Activated CD4-positive, alpha-beta T cell treated with anti-CD3 and anti-CD28 coated beads, Interleukin-2, amount 50 U/mL, for 16 hours (primary cell): ENCODE data around the gene PTPRJ.

Experiments
- DNase-seq: peaks from one replicate; pipeline ENCODE4 v3.0.0-alpha.2; 2020

The PTPRJ gene

GRCh38 chr11:47969401-47969800, 11.0 kb upstream of the PTPRJ start:
- DNase-seq: no peak

- DNase-seq: no peak
These were observed 8.9 kb upstream of the PTPRJ start for GRCh38 chr11:47971501-47971900.

- no peak for DNase-seq
These were observed 7.2 kb upstream of the PTPRJ start for GRCh38 chr11:47973173-47973572.

DNA sequence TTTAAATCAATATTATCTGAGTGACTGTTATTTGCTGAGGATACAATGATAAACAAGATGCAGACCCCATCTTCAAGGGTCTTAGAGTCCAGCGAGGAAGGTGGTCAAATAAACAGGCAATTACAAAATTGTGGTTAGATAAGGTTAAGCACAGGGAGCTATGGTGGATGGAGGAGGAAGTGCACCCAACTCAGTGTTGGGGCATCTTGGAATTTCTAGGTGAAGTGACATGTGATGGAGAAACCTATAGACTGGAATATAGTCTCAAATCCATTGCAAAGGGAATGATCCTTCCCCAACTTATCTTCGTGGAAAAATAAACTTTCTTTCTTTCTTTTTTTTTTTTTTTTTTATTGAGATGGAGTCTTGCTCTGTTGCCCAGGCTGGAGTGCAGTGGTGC, 3.4 kb upstream of the PTPRJ start:
- no peak for DNase-seq

DNA sequence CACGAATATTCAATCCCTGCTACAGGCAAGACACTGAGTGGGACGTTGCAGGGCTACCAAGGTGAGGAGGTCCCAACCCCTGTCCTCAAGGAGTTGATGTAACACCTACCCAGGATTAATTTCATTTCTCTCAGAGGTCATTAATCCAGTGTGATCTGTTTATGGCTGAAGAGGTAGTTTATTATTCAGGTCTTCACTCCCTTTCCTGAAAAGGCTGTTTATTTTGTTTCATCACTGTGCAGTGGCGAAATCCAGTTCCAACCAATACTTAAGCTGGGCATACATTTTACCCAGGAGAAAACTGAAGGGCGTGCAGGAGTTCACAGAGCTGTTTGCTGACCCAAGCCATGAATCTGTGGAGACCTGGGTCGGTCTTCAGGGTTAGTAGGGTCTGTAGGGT, 2.7 kb upstream of the PTPRJ start:
- no peak for DNase-seq

- DNase-seq: no peak
These were observed 826 bp upstream of the PTPRJ start for GRCh38 chr11:47979378-47980087.

GRCh38 chr11:47980907-47981621, 705 bp downstream of the PTPRJ start:
- DNase-seq: peak; percentile 24

GRCh38 chr11:47981667-47982404, 1.5 kb downstream of the PTPRJ start:
- peak; percentile 37 for DNase-seq

- DNase-seq: no peak
These were observed 2.3 kb downstream of the PTPRJ start for GRCh38 chr11:47982616-47983015.

- peak; percentile 63 for DNase-seq
These were observed 3.4 kb downstream of the PTPRJ start for GRCh38 chr11:47983464-47984397.

DNA sequence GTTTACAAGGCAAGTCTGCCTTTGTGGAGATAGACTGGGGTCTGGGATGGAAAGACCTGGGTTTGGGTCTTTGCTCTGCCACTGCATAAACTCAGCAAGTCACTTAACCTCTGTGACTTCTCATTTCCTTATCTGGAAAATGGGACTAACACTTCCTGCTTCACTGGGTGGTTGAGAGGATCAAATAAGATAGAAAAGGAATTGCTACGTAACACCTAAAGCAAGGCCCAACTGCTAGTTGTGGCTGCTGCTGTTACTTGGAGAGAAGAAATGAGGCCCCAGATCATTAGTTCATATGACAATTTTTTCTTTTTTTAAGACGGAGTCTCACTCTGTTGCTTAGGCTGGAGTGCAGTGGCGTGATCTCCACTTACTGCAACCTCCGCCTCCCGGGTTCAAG, 5.9 kb downstream of the PTPRJ start:
- DNase-seq: no peak

- no peak for DNase-seq
These were observed 6.4 kb downstream of the PTPRJ start for GRCh38 chr11:47986742-47987141.

- no peak for DNase-seq
These were observed 7.0 kb downstream of the PTPRJ start for GRCh38 chr11:47987310-47987709.

DNA sequence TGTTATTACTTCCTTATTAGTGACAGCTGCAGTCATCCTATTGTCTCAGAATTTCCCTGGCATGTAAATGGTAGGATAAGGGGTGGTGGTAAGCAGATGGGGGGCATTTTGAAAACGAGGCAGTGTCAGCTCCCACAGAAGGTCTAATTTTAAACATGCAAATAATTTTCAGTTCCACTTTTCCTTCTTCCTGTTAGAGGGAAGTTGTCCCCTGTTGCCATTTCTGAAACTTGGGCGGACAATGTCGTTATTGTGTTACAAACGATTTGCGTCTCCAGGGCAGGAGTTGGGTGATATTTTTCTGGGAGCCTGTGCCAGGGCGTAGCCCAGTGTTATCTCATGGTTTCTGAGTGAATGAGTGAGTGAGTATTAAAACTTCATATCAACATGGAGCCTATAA, 7.4 kb downstream of the PTPRJ start:
- DNase-seq: no peak

DNA sequence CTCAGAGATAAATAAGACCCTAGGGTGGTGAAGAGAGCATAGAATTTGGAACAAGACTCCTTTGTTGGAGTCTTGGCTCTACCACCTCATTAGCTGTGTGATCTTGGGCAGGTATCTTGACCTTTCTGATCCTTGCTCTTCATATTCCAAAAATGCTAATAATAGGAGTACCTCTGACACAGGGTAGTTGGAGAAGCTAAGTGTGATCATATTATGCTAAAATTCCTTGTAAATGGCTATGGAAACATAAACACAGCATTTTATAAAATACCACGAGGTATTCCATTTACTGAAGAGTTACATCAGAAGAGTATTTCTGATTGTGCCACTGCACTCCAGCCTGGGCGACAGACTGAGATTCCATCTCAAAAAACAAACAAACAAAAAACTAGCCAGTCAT, 9.4 kb downstream of the PTPRJ start:
- DNase-seq: no peak

GRCh38 chr11:47991266-47991830, 11.0 kb downstream of the PTPRJ start:
- no peak for DNase-seq

GRCh38 chr11:47991894-47992293, 11.5 kb downstream of the PTPRJ start:
- DNase-seq: no peak

DNA sequence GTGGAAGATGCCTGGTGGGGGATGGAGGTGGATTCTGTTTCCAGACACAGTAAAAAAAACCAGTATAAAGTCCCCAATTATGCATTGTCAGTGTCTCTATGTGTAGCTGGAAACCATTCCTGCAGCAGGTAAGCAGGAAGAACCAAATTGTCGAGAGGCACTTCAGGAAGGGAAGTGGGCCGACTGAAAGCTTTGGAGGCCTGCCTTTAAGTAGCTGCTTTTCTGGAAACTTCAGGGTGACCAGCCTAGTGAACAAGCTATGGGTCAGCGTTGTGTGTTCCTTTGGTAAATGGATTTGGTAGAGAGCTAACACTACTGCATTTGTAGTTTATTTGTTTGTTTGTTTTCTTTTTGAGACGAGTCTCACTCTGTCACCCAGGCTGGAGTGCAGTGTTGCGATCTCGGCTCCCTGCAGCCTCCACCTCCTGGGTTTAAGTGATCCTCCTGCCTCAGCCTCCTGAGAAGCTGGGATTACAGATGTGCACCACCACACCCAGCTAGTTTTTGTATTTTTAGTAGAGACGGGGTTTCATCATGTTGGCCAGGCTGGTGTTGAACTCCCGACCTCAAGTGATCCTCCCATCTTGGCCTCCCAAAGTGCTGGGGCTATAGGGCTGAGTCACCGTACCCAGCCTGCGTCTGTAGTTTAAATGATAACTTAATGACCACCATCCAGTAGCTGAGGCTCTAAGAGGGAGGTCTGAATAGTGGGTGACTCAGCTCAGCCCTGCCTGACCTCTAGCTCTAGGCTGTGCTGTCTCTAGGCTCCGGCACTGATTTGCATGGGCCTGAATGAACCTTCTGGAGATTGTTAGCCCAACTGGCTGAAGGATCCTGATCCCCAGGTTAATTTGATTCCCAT, 12.8 kb downstream of the PTPRJ start:
- no peak for DNase-seq

DNA sequence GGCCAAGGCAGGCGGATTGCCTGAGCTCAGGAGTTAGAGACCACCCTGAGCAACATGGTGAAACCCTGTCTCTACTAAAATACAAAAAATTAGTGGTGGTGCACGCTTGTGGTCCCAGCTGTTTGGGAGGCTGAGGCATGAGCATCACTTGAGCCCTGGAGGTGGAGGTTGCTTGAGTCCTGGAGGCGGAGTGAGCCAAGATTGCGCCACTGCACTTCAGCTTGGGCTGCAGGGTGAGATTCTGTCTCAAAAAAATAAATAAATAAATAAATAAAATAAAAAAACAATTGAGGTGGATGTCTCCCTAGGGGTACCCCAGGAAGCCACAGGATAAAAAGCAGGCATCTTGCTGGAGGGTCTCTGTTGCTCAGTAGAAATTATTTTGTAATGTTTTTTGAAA, 14.1 kb downstream of the PTPRJ start:
- no peak for DNase-seq

GRCh38 chr11:47995360-47995769, 15.0 kb downstream of the PTPRJ start:
- DNase-seq: no peak
